ENCODE data around the gene PLCB2. TPM values are rescaled to one million over a fixed set of nuclear protein-coding genes. Genes with fewer than 3 reads are reported as not detected.

Gene PLCB2
- total and polyA plus RNA-seq, 2 experiments from 2014 or later: 9.5 to 13.8 TPM

GRCh38 chr15:40258544-40258943 is 49.2 kb downstream of the PLCB2 start:
- Mint-ChIP-seq H3K9me3 (no peaks in the 10 kb centered on the region; the same call in 2 of the 3 replicates), H3K4me1 (peaks cover 28% of the 10 kb centered on the region), H3K27ac (no peak overlapping the region), H3K4me3 (no peak overlapping the region; the same call in 2 of the 3 replicates), H3K27me3 (ENCODE audit: insufficient read depth, low read depth, poor library complexity) (peaks cover 12% of the 10 kb centered on the region), H3K36me3 (ENCODE audit: low read depth) (no peaks in the 10 kb centered on the region; the same call in 2 of the 3 replicates)
- peak; percentile 78 for DNase-seq (ENCODE audit: low spot score)
- Histone ChIP-seq H3F3A (replicated peaks; ENCODE audit: low read depth) (no peaks in the 10 kb centered on the region), H4K20me1 (replicated peaks; ENCODE audit: insufficient read depth) (no peaks in the 10 kb centered on the region), H3K79me2 (replicated peaks; ENCODE audit: insufficient read depth) (no peaks in the 10 kb centered on the region), H3K4me1 (ENCODE audit: insufficient read depth) (peaks cover 12% of the 10 kb centered on the region), H3K9me2 (ENCODE audit: insufficient read depth) (no peaks in the 10 kb centered on the region), H3K27me3 (ENCODE audit: insufficient read depth) (peaks cover 13% of the 10 kb centered on the region), H3K27ac (ENCODE audit: low read depth) (no peak overlapping the region), H3K4me2 (peak overlapping the region; percentile 42), H2AFZ (peak overlapping the region; percentile 4; the same call in 1 of the 2 replicates), H3K36me3 (ENCODE audit: insufficient read depth) (no peaks in the 10 kb centered on the region), H3K4me3 (no peak overlapping the region)
- TF ChIP-seq EZH2phosphoT487 (IDR thresholded peaks at IDR 0.05; ENCODE audit: unreplicated experiment) (no peak), CTCF (conservative IDR thresholded peaks at IDR 0.05; ENCODE audit: low read depth in 2 of 2) (peak; percentile 12 to 51; a peak in 2 of 4 replicates)
- peak; percentile 63 for ATAC-seq

- no peak for ATAC-seq
- no peak for TF ChIP-seq NANOG (IDR thresholded peaks at IDR 0.05; ENCODE audit: borderline replicate concordance)
- no peak for TF ChIP-seq STAT1 (IDR thresholded peaks at IDR 0.05; ENCODE audit: unreplicated experiment)
- TF ChIP-seq ZNF331 (CRISPR knock-in tag; IDR thresholded peaks at IDR 0.05; ENCODE audit: low read depth): no peak
- TF ChIP-seq CTCF (conservative IDR thresholded peaks at IDR 0.05; ENCODE audit: low read depth in 2 of 2): no peak
- TF ChIP-seq REST (IDR thresholded peaks at IDR 0.05; ENCODE audit: unreplicated experiment): no peak
- TF ChIP-seq EZH2 (IDR thresholded peaks at IDR 0.05; ENCODE audit: low read depth, unreplicated experiment): no peak
- no peak for TF ChIP-seq EZH2phosphoT487 (IDR thresholded peaks at IDR 0.05; ENCODE audit: unreplicated experiment)
- TF ChIP-seq CREB1 (CRISPR knock-in tag; IDR thresholded peaks at IDR 0.05; ENCODE audit: low read depth): no peak
- no peak for TF ChIP-seq JUNB (IDR thresholded peaks at IDR 0.05; ENCODE audit: unreplicated experiment)
Observed at GRCh38 chr15:40257656-40258450, 49.9 kb downstream of the PLCB2 start.

More at GRCh38 chr15:40257656-40258450, 49.9 kb downstream of the PLCB2 start:
- no peak overlapping the region for H2AFZ ChIP-seq
- Mint-ChIP-seq H3K4me1 (peaks cover 33% of the 10 kb centered on the region), H3K36me3 (ENCODE audit: low read depth) (no peaks in the 10 kb centered on the region; the same call in 2 of the 3 replicates), H3K4me3 (no peak overlapping the region), H3K9me3 (no peaks in the 10 kb centered on the region; the same call in 2 of the 3 replicates), H3K27me3 (ENCODE audit: insufficient read depth, low read depth, poor library complexity) (peaks cover 18% of the 10 kb centered on the region), H3K27ac (no peak overlapping the region)
- H3K4me3 ChIP-seq: no peak overlapping the region
- H3K4me1 ChIP-seq (ENCODE audit: insufficient read depth): peaks cover 12% of the 10 kb centered on the region
- H3K4me2 ChIP-seq: peak overlapping the region; percentile 38; the same call in 1 of the 2 replicates
- no peaks in the 10 kb centered on the region for H3K36me3 ChIP-seq (ENCODE audit: insufficient read depth)
- no peaks in the 10 kb centered on the region for H3F3A ChIP-seq (replicated peaks; ENCODE audit: low read depth)
- H3K27ac ChIP-seq (ENCODE audit: low read depth): no peak overlapping the region
- peaks cover 20% of the 10 kb centered on the region for H3K27me3 ChIP-seq (ENCODE audit: insufficient read depth)
- no peaks in the 10 kb centered on the region for H3K9me2 ChIP-seq (ENCODE audit: insufficient read depth)
- H3K79me2 ChIP-seq (replicated peaks; ENCODE audit: insufficient read depth): no peaks in the 10 kb centered on the region
- no peaks in the 10 kb centered on the region for H4K20me1 ChIP-seq (replicated peaks; ENCODE audit: insufficient read depth)
- DNase-seq (ENCODE audit: low spot score): no peak

Measured in GM23338 (cell line).